Left forelimb (tissue), 1 donor: Measurements from ENCODE around the gene APP.

Experiments used
- DNase-seq: peaks from one replicate; pipeline ENCODE4 v3.0.0-alpha.2; 2018; ENCODE audit warnings: low spot score

APP gene

DNA sequence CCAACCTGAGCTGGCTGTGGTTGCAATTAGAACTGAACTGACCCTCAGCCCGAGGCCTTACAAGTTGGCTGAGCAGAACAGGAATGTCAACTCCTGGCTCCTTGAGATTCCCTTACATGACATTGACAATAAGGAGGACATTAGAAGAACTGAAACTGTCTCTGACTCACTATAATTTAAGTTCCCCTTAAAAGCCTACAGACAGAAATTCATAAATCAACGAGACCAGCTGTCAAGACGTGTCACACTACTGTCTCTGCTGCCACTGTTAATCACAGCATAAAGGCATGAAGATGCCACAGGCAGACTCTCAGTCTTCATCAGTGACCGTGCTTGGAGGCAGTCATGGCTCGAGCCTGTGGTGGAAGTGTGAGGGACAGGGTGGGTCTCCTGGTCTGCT is 267.0 kb downstream of the APP start:
- no peak for DNase-seq

DNA sequence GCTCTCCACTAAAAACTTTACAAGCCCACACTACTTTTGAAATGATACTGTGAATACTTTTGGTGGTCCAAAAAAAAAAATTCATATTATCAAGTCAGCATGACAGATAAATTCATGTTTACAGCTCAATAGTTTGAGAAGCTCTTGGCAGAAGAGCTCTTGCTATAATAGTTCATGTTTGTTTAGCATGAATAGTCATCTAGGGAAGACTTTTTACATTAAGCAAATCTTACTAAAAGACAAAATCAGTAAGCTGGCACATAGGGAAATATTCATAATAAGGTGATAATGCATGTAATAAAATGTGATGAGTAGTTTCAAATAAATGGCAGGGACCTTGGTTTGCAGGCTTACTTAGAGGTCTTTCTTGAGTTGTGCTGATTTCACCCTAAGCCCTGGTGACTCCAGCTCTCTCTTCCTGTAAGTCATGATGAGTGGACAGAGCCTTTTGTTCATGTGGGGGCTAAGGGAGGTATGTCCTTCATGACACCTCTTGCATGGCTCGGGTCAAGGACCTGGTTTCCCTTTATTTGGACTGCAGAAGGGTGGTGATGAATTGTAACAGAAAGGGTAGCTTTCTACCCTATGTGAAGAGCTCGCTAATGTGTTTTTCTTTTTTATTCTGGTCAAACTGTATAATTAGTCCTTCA is 269.1 kb downstream of the APP start:
- DNase-seq: no peak

DNA sequence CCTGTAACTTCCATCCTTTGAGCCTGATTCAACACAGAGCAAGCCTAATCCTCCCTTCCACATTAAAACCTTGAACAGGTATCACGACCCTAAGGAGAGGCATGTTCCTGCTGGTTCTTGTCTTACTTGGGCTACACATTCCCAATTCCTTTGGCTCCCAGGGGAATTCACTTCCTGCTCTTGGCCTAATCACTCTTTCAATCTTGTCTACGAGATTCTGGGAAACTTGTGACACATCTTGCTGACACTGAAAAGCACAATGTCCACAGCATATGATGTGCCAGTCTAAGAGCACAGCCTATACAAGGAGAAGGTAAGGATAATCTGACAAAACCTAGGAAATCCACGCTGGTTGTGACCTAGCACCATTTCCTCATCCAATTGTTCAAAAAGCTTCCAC is 271.9 kb downstream of the APP start:
- DNase-seq: no peak

DNA sequence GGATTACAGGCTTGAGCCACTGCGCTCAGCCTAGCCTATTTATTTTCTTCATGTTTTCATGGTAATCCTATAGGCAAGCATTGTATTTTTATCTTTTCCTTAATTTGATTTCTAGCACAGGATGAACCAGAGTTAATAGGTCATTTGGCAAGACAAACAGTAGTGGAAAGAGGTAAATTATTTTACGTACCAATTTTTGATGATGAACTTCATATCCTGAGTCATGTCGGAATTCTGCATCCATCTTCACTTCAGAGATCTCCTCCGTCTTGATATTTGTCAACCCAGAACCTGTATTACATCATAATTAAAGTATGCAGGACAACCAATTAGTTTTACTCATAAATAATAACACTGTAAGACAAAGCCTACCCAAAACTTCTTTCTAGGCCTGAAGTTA is 273.2 kb downstream of the APP start:
- DNase-seq: no peak

DNA sequence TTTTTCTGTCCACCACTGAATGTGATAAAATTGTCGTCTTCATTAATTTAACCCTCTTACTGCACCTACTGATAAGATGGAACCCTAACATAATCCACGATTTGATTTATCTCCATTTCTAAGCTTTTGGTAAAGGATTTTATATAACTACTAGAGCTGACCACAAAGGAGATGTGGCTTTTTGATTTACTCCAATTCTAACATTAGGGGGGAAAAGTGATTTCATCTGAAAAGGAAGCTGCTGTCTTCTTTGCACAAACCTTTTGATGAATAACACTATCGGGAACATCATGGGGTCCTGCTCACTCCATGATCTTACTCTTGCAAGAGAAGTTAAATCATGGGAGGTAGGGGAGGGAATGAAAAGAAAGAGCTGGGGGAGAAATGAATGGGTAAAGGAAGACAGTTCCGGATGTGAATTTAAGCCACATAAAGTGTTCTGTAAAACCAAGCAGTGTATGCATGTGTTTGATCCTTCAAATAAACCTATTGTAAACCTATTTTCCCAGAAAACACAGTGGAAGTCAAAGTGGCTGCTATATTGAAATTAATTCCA is 274.0 kb downstream of the APP start:
- DNase-seq: no peak

DNA sequence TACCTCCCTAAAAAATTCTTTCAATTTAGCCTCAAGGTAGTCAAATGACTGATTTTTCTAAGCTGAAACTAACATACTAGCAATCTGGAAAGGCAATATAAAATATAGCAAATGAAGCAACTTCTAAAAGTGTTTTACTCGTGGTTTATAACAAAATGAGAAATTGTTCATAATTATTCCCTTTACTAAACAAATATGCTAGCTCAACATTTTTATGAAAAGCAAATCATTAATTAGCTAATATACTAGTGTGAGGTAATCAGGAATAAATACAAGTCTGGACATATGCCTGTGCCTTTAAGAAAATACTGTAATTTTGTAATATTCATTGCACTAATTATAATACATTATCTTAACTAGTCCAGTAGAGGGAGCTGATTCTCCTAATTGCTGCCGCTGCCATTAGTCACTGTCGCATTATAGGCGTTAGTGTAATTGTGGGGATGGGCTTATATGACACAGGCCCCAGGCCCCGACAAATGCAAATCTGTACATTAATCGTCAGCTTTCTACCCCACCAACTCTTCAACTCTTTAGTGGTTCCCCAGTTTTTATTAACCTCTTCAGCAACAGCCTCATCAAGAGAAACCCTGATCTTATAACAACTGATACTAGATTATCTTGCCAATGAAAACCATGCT is 274.9 kb downstream of the APP start:
- no peak for DNase-seq

DNA sequence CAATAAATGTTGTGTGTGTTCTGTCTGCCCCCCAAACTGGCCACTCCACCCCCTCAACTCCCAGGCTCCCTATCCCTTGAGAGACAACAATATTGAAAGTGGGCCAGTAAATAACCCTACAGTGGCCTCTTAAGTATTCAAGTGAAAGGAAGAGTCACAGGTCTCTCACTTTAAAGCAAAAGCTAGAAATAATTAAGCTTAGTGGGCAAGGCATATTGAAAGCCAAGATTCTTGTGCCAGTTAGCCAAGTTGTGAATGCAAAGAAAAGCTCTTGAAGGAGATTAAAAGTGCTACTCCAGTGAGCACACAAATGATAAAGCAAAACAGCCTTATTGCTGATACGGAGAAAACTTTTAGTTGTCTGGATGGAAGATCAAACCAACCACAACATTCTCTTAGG is 277.4 kb downstream of the APP start:
- no peak for DNase-seq

DNA sequence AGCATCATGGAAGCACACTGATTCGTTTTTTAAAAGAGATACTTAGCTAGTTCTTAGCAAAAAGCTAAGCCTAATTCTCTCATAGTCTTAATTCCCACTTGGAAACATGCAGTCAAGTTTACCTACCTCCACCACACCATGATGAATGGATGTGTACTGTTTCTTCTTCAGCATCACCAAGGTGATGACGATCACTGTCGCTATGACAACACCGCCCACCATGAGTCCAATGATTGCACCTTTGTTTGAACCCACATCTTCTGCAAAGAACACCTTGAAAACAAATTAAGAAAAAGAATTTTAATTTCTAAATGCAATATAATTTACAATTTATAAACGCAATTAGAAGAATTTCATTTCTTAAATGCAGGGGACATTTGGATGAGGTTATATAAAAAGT is 279.0 kb downstream of the APP start:
- DNase-seq: no peak

DNA sequence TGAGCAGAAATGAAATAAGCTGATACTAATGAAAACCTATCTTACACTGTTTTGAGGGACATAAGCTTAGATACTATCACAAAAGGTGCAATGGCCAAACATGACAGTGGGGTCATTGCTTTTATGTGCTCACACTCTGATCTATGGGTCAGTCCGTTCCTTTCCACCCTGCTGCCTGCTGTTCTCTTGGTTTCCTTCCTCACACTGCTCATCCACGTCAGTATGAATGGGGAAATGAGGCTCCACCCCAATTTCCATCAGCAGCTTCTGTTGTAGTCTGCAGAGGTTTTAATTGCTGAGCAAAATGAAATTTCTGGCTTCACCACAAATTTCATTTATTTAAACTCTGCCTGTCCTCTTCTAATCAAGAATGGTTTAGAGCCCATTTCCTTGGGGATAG is 280.6 kb downstream of the APP start:
- no peak for DNase-seq

DNA sequence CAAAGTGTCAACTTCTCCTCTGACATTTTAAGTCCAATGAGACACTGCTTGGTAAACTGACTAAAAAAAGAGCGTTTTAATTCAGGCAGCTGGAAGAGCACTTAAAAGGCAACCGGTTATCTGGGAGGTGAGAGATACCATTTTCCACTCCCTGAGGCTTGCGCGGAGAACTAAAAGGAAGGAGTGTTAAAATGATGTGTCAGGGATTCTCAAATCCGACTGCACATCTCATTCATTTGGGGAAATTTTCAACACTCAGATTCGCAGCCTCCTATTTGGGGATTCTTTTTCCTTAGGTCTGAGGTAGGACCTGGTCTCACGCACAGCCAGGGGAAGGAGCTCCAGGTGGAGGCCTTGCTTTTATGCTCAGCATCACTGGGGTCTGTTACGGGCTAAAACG is 281.9 kb downstream of the APP start:
- no peak for DNase-seq

DNA sequence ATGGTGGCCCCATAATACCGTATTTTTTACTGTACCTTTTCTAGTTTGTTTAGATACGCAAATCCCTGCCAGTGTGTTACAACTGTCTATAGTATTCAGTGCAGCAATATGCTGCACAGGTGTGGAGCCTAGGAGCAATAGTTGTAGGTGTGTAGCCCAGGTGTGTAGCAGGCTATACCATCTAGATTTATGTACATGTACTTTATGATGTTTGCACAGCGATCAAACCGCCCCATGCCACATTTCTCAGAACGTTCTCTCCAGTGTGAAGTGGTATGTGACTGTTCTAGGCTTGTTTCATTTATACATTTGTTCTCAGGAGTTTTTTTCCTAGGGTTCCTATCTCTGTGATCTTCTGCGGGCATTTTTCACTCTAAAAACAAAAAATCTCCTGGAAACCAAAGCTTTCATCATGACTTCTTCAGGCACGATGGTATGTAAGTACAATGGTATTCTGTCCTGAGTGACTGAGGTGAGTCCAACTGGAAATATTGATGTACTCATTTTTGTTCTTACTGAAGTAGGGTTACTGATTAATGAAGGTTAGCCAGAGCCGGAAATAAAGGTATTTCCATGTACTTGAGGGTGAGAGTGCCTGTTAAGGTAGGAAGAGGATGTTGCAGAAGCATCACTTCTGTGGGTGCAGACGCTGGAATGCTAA is 282.8 kb downstream of the APP start:
- DNase-seq: no peak

DNA sequence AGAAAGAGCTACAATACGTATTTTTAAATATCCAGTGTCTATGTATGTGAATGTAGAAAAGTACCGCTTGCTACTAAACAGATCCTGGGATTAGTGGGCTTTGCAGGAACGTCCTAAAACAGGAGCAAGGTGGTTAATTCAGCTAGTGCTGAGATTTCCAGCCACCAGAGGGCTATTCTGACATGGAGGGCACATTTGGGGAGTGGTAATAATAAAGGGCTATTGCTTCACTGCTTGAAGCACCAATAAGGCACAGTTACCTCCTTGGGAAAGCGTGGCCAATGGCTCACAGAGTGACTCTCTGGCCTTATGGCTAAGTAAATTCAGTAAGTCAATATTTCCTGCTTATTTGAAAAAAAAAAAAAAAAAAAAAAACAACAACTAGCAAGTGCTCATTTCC is 283.4 kb downstream of the APP start:
- no peak for DNase-seq

DNA sequence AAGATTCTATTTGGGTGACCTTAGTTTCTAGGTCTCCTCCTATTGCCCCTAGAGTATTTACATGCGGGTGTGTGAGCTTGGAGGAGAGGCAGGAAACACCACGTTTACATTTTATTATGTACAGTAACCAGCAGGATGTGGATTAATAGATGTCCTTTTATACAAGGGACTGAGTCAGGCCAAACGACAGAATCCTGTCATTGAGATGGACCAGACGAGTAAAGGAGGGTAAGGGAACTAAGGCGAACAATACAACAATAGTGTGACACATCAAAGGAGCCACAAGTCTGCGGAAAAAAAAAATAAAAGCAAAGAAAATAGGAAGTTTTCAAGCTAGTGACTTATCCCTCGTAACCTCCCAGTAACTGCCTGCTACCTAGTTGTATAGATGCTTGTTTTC is 284.7 kb downstream of the APP start:
- DNase-seq: no peak

DNA sequence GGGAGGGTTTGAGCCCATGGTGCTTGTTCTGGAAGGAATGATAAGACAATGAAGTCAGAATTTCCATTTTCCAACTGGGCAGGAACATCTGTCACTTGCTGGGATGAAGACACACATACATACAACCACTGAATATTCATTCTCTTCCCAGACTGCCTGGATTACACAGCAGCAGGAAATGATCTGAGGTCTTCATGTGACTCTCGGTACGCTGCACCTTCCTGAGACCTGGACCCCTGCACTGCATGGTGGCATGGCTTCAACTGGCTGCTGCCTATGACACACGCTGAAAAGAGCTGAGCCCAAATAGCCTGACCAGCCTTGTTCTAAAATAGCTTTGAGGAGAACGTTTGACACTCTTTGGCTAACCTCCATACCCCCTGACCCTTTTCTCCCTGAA is 285.2 kb downstream of the APP start:
- no peak for DNase-seq

DNA sequence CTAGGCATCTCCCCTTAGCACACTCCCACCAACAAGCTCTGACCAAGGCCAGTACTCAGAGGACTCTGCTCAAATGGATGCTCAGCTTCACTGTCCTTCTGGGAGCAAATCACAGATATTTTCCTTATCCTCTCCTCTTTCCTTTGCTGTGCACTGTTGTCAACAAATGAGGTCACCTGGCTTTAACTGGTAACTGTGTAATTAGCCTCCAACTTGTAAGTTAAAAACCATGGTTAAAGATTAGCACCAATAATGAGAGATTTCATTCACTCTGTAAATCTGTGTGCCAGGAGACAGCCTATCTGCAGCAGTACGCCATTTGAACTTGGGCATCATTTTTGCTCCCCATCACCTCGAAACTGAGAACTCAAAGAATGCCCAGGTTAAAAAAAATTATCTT is 286.3 kb downstream of the APP start:
- no peak for DNase-seq

DNA sequence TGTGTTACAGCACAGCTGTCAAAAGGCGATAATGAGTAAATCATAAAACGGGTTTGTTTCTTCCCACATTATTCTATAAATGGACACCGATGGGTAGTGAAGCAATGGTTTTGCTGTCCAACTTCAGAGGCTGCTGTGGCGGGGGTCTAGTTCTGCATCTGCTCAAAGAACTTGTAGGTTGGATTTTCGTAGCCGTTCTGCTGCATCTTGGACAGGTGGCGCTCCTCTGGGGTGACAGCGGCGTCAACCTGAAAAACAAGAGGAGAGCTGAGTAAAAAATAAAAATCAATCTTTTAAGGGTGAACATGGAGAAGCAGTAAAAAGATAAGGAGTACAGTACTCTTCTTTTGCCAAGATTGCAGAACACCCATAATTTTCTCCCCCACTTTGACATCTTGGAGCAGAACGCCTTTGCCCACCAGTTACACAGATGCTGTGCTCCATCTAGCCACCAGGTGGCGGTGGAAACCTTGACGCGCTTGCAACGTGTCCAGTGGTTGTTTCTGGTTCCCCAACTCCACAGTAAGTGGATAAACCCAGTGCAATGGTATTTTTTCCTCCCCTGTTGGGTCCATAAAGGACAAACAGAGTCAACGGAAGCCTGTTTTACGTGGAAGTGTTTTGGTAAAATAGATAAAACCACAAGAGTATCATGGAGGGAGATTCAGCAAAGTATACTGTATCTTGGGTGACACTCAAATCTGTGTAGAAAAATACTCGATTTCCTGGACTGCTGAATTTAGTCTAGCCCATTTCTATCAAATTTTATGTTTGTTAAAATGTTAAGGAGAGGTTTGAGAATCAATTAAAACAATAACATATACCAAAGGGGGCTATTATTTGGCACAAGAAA is 288.8 kb downstream of the APP start:
- DNase-seq: peak; percentile 72

DNA sequence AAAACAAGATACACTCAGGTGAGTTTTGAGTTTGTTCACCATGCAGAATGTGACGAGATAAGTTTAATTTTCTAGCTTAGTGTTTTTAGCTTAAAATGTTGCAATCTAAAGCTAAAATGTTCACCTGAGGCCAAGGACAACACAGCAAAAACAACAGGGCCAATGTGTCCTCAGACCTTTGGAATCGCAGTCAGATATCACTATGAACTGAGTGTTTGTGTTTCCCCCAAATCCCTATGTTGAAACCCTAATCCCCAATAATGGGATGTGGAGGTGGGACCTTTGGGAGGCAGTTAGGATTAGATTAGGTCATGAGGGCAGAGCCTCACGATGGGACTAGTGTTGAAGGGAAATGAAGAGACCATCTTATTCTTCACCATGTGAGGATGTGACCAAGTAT is 291.4 kb downstream of the APP start:
- no peak for DNase-seq

DNA sequence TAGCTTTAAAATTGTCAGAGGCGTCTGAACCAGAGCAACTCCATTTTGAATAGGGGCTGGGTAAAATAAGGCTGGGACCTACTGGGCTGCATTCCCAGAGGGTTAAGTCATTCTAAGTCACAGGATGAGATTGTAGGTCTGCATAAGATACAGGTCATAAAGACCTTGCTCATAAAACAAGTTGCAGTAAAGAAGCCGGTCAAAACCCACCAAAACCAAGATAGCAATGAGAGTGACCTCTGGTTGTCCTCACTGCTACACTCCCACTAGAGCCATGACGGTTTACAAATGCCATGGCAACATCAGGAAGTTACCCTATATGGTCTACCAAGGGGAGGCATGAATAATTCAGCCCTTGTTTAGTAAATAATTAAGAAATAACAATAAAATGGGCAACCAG is 292.2 kb downstream of the APP start:
- no peak for DNase-seq

DNA sequence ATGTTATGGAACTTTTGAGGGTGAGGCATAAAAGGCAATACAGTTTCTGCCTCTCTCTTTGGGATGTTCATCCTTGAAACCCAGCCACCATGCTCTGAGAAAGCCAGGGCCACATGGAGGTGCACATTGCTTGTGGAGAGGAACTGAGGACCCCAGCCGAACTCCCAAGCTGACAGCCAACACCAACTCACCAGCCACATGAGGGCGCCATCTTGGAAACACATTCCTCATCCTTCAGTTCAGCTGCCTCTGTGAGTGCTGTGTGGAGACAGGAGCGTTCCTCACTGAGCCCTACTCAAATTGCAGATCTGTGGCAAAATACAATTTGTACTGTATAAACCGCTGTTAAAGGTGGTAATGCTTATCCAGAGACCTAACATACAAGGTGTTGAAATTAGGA is 298.3 kb downstream of the APP start:
- DNase-seq: no peak

DNA sequence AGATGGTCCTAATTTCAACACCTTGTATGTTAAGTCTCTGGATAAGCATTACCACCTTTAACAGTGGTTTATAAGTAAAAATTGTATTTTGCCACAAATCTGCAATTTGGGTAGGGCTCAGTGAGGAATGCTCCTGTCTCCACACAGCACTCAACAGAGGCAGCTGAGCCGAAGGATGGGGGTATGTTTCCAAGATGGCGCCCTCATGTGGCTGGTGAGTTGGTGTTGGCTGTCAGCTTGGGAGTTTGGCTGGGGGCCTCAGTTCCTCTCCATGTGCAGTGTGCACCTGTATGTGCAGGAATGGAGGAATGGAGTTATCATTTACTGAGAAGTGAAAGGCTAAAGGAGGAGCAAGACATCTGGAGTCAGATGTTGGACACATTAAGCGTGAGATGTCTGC is 299.0 kb downstream of the APP start:
- no peak for DNase-seq

DNA sequence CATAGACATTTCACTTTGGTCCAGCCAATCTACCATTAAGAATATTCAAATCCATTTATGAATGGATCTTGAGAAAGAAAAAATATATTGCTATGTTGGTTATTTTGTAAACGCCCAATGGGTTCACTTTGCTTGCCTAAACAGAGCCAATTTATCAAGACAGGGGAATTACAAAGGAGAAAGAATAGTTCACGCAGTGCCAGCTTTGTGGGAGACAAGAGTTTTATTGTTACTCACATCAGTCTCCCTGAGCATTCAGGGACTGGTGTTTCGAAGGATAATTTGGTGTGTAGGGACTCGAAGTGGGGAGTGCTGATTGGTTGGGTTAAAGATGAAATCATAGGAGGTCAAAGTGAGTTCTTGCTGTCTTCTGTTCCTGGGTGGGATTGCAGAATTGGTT is 300.5 kb downstream of the APP start:
- DNase-seq: no peak

DNA sequence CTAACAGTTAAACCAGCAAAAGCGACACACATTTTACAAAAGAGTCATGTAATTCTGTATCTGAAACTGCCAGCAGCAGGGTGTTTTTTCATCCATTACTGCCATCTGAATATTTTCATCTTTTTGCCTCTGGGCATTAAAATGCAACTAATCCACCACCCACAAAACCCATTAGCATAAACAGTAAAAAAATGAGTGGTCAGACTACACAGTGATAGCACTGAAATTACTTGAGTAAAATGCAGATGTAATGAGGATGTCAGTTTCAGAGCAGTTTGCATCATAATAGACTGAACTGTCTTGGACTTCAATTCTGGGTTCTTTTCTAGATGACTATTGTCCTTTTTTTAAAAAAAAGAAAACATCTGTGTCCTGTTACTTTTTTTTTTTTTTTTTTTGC is 303.5 kb downstream of the APP start:
- no peak for DNase-seq

DNA sequence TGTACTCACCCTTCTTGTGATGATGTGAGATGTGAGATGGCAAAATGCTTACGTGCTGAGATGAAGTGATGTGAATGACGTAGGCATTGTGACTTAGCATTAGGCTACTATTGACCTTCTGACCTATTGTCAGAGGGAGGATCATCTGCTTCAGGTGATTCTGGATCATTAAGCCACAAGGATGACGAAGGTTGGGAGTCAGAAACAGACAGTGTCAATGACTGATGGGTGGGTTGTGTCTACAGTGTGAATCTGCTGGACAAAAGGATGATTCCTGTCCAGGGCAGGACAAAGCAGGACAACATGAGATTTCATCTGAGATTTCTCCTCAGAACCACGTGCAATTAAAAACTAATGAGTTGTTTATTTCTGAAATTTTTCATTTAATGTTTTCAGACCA is 306.8 kb downstream of the APP start:
- no peak for DNase-seq
